HG02970 (cell line): ENCODE measurements around the gene CHCHD10.

Source experiments
- ATAC-seq: cut with Tn5 transposase; IDR thresholded peaks from one replicate; pipeline ENCODE4 v1.9.1; 2021; ENCODE audit warnings: mild to moderate bottlenecking, moderate library complexity, moderate number of reproducible peaks; ENCODE audit not compliant: unreplicated experiment, low FRiP score

CHCHD10 gene

DNA sequence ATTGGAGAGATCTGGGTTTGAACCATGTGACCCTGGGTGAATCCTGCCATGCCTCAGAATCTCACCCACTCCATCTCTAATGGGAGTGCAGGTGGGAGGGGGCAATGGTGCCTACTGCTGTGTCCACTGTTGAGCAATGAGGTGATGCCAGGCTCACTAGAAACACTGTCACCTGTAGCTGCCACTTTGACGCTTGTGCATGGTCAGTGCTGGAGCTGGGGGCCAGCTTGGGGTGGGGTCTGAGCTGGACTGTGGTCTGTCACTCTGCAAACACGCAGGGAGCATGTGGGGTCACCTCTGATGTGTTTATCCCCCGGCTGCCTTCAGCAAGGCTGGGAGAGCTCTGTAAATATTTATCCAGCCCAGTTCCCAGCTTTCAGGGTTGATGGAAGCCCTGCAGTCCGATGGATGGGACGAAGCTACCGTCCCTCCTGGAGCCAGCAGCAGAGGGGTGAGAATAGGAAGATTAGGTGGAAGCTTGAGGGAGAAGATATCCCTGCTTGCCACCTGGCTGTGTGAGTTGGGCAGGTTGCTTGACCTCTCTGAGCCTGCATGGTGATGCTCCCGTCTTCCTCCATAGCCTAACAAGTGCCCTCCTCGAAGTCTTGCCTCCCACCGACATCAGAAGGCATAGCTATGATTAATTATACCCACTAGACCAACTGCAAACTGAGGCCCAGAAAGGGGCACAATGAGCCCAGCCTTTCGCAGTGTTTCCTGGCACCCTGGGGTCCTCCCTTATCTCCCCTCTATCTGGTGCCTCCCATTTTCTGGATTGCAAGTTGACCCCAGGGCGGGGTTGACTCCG, 6.5 kb upstream of the CHCHD10 start:
- ATAC-seq: no peak

DNA sequence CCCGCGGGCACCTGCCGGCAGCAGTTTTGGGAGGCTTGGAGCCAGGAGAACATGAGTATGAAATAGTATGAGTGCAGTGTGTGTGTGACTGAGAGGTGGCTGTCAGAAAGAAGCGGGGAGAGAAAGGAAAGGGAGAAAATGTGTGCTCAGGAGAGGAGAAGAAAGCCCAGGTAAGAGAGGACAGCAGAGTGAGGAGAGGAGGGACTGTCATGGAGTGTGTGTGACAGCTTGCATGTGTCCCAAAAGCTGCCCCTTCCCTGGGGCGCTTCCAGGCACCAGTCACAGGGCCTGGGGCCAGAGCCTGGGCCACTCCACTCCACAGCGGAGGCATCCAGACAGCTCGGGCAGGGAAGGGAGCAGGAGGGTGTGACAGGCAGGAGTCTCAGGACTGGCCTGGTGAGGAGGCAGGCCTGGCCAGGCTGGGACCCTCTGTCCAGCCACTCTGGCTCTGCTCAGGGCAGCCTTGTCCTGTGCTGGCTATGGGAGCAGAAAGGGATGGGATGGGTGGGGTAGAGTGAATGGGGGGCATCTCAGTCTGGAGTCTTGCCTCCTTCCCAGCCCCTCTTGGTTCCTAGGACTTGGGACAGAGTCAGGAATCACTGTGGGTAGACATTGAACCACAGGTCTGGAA, 5.8 kb upstream of the CHCHD10 start:
- no peak for ATAC-seq

DNA sequence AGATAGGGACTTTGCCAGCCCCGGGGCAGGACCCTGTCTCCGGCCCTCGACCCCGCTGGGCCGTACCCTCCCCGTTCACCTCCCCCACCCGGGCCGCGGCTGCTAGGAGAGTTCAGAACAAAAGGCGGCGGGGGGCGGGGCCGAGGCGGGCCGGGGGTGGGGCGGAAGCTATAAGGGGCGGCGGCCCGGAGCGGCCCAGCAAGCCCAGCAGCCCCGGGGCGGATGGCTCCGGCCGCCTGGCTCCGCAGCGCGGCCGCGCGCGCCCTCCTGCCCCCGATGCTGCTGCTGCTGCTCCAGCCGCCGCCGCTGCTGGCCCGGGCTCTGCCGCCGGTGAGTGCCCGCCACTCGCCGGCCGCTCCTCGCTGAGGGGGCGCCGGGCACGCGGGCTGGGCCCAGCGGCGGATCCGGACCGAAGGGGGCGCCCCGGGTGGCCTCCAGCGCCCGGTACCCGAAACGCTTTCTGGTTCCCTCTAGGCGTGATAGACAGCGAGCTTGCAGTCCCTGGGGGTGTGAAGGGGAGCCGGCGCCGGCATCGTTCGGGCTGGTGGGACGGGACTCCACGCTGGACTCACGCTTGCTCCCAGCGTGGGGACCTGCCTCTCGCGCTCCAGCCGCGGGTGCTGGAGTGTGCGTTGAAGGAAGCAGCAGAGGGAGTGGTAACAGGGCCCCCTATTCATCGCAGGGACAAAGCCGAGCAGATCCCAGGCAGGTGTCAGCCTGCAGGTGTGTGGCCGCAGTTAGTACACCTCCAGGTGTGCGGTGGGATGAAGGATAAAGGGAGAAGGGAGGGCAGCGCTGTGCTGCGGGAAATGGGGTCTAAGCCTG, 5.1 kb upstream of the CHCHD10 start, which contains the start of gene MMP11:
TSS of gene MMP11 (plus strand) at position 201 of the 825 bp plus-strand sequence. CDS start at position 223, 22 bp downstream.
- no peak for ATAC-seq

DNA sequence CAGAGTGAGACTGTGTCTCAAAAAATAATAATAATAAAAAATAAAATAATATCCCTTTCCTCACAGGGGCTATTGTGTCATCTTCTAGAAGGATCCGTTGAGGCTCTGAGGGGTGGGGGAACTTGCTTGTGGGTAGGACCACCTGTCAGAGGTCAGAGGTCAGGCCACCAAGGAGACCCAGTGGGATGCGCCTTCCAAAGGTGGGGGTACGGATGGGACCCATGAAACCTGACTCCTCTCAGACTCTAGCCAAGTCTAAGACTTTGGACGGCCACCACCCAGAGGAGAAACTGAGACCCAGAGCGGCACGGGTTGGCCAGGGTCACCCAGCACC, 4.5 kb upstream of the CHCHD10 start:
- no peak for ATAC-seq

DNA sequence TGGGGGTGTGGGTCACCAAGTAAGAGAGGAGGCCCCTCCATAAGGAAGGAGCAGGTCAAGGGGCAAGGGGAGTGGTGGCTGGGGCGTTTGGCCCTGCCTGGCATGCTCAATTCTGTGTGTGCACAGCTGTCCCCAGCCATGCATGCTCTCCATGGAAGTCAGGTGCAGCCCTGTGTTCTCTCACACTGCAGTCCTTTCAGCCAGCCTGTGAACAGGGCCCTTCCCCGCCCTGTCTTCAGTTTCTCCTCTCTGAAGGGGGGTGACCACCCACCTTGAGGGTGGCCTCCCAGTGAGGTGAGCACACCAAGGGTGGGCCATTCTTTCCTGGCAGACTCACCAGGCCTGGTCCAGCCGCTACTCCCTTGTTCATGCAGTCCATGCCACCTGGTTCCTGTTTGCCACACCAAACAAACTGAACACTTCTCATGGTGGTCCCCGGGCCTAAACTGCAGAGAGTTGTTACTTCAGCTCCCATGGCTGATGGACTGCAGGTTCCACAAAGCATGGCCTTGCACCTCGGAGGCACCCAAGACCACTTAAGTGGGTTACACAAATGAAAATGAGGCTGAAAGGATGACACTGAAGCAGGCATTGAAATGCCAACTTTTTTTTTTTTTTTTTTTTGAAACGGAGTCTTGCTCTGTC, 1.7 kb upstream of the CHCHD10 start:
- no peak for ATAC-seq

DNA sequence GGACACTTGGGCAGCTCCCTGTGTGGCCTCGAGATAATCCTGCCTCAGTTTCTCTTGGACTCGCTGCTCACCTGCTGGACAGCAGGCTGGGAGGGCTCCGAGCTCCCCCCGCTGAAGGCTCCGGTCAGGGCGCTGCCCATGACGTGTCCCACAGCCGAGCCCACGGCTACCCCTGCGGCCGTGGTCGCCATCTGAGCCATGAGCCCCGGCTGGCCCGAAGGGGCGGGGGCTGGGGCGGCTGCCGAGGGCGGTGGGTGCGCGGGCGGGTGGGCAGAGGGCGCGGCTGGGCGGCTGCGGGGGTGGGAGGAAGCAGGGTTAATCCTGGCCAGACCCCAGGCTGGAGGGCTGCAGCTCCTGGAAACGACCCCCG, 484 bp downstream of the CHCHD10 start:
- ATAC-seq: no peak

DNA sequence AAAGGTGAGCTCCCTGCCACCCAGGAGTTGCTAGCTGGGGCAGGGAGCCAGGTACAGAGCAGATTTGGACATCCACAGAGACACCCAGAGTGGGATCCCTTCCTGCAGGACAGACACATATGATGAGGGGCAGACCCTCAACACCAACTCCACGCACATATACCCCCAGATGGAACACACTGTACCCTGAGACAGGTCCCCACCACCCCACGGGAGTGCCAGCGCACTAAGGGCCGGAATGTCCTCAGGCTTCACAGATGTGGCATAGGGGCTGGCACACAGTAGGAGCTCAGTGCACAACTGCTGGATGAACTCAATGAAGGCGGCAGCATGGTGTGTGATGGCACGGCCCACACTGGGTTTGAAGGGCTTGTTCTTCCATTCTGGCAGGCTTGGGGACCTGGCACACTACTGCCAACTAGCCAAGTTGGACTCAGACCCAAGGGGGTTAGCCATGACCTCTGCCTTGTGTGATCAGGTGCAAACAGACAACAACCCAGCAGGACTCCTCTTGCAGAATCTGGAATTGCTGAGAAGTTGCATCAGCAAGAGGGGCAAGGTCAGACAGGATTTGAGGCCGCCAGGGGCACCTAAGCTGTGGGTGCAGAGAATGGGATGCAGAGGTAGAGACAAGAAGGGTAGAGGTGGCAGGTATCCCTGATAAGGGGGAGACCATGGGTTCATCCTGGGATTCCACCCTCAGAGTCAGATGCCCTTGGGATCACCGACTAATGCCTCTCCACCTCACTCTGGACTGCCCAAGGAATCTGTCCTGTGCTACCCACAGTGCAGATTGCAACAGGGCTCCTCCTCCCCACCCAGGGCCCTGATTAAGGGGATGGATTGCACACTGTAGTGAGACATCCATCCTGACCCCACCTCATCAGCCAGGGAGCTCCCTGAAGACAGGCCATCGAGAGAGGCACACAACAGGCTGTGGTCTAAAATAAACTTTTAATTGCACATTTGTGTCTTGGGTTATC, 2.6 kb downstream of the CHCHD10 start:
- ATAC-seq: no peak

DNA sequence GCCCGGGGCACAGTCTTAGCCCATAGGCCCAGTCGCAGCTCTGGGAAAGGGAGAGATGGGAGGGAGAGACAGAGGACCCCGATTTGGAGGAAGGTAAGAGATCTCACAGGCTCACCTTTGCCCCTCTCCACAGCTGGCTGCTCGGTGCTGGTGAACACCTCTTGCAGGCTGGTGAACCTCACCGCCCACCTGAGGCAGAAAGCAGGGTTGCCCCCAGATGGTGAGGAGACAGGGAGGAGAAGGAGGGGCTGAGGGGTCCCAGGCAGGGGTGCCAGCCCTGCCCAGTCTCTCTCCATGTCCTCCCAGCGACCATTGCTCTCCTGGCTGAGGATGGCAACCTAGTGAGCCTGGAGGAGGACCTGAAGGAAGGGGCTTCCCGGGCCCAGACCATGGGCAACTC, 3.8 kb downstream of the CHCHD10 start:
- ATAC-seq: no peak

DNA sequence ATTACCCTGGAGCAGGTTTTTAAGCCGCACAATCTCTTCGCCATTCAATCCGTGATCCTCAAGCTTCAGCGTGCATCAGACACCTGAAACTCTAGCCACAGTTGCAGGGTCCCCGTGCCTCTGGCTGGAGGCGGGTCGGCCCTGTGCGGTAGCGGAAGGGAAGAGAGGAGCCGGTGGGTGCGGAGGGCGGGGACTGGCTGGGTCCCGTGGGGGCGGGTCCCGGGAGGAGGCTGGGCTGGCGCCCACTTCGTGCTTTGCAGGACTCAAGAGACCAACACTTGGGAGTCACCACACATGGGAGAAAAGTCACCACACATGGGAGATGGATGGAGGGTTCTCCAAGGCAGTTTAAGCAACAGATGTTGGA, 4.2 kb downstream of the CHCHD10 start:
- ATAC-seq: no peak

DNA sequence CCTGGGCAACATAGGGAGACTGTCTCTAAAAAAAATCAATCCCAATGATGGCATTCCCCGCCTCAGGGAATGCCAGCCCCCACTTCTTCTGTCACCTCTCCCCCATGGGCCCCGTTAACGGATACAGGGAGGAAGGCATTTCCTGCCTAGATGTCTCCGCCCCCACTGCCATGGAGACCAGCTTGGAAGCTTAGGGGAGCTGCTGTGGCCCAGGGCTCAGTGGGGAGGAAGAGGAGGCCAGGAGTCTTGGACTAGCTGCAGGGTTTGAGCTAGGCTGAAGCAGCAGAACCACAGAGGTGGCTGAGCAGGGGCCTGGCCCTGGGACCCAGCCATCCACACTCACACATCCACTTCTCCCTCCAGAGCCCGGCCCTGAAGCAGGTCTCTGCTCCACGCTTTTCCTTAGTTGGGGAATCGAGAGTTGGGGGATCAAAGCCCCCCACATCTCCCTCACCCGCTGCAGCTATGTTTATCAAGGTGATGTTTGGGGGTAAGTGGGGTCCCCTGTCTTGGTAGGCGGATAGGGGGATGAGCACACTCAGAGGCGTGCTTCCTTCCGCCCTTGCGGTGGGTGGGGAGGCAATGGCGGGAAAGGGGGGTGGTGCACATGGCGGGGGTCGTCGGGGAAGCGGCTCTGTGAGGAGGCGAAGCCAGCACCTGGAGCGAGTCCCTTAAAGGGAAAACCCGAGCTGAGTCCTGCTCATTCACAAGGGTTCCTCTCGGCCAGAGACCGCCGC, 4.8 kb downstream of the CHCHD10 start, which contains the start of gene C22orf15:
TSS of gene C22orf15 (plus strand) at position 149 of the 737 bp plus-strand sequence. CDS start at position 466, 317 bp downstream.
- no peak for ATAC-seq

DNA sequence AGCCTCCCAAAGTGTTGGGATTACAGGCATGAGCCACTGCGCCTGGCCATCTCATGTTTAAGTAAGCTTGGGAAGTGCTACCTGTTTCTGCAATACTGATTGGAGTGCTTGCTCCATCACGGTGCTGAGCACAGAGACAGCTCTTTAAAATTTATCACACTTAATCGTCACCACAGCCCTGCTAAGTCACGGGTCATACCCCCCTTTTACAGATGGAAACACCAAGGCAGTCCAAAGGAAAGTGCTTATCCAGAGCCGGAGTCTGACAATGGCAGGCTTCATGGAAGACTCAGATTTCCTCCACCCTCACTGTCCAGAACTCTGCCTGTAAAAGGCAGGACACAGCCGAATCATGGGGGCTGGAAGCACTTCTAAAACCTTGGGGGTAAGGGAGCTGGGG, 7.7 kb downstream of the CHCHD10 start:
- no peak for ATAC-seq

DNA sequence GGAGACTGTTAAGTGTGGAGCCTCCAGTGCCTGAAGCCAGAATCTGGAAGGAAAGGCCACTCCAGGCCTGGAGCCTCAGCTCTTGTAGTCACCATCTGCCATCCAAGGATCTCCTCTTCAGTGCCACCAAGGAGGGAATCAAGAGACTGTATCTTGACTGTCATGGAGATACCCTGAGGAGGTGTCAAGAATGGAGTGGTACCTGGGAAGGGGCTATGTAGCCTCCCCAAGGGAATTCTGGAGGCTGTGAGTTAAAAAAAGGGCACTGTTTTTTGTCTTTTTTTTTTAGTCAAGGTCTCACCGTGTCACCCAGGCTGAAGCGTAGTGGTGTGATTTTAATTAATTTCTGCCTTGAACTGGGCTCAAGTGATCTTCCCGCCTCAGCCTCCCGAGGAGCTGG, 8.2 kb downstream of the CHCHD10 start:
- ATAC-seq: no peak

DNA sequence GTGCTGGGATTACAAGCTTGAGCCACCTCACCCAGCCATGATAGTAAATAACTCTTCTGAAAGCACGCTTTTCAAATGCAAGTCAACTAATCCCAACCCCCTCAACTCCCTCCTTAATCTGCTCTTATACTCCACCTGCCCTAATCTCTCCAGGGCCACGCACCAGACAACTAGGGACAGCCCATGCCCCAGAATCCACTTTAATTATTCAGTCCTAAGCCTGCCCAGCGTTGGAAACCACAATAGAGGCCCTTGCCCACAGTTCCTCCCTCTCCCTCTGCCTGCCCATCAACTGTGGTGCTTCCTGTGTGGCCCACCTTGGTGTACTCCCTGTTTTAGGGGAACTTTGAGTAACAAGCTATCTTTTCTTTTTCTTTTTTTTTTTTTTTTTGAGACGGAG, 10.9 kb downstream of the CHCHD10 start:
- no peak for ATAC-seq

DNA sequence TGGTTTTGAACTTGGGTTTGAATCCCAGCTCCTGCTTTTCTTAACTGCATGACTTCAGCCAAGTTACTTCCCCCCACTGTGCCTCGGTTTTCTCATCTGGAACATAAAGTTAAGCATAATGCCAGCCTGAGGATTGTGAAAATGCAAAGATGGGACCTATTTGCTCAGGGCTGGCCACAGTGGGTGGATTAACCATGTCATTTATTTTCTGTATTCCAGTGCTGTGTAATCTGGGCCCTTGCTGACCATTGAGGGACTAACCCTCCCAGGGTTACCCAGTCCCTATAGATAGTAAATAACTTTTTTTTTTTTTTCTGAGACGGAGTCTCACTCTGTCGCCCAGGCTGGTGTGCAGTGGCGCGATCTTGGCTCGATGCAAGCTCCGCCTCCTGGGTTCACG, 12.1 kb downstream of the CHCHD10 start:
- no peak for ATAC-seq

DNA sequence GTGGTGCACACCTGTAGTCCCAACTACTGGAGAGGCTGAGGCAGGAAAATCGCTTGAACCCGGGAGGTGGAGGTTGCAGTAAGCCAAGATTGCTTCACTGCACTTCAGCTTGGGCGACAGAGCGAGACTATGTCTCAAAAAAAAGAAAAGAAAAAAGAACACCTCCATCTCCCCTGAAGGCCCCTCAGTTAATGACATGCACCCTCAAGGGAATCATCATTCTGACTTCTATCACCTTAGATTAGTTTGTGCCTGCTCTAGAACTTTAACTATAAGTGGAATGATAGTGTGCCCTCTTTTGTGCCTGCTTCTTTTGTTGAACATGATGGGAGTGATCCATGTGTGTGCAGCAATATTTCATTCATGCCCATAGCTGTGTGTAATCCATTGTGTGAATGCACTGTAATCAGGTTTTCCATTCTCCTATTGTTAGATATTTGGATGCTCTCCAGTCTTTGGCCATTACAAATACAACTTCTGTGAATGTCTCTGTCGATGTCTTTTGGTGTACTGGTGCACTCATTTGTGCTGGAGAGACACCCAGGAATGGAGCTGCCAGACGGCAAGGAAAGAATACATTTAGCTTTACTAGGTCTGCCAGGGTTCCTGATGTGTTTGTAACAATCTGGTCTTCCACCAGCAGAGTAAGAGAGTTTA, 12.7 kb downstream of the CHCHD10 start:
- no peak for ATAC-seq

DNA sequence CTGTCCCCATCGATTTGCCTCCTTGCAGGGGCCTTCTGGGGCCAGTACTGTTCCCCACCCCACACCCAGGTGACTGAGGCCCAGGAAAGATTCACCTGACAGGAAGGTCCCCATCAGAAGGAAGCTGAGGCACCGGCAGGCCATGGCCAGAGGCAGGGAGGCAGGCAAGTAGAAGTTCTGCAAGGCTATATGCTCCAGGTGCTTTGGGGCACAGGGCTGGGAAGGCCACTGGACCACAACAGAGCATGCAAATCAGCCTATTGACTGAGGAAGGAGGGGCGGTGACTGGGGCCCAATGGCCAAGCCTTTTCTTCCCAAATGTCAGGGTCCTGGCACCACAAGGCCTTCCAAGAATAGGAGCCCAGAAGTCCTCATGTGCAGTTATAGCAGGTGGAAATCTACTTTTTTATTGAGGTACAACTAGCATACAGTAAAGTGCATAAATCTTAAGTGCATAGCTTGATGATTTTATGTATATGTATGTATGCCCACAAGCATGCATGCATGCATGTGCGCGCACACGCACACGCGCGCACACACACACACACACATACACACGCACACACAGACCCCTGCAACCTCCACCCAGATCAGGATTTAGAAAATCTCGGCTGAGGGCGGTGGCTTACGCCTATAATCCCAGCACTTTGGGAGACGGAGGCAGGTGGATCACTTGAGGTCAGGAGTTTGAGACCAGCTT, 13.4 kb downstream of the CHCHD10 start, which contains the start of gene VPREB3:
TSS of gene VPREB3 (minus strand) at position 206 of the 700 bp plus-strand sequence. CDS start at position 144, 62 bp downstream.
- no peak for ATAC-seq

DNA sequence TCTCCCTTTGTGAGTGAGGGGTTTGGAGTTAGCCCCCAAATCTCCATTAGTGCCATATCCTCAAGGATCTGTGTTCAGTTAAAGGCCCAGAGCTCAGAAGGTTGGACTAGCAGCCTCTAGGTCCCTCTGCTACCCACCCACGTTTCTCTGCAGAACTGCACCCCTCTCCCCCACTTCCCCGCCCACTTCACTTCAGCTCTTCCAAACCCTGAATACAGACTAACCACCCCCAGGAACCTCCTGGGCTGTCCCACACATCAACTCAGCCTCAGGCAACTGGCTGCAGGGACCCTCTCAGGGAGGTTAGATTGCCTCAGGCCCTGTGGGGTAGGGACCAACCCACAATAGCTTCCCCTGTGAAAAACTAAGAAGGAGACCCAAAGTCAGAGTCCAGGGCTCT, 14.4 kb downstream of the CHCHD10 start:
- ATAC-seq: no peak

DNA sequence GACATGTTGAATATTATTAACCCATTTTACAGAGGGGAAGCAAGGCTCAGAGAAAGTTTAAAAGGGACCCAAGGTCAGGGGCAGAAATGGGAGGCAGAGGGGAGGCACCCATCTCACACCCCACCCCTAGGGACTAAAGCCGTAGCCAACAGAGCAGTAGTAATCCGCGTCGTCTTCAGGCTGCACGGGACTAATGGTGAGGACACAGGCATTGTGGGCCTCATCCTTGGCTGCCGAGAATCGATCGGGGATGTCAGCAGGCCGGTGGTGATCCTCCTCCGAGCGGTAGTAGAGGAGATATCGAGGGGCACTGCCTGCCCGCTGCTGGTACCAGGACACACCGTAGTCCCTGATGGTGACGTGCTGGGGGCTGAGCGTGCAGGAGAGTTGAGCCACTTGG, 15.0 kb downstream of the CHCHD10 start:
- ATAC-seq: no peak
